Epithelial cell of esophagus (primary cell): ENCODE results near the gene CADM1.

Experiments
- DNase-seq: peaks from one replicate; pipeline ENCODE4 v3.0.0; 2010; ENCODE audit warnings: low read depth
- H3K4me3 ChIP-seq: 2 replicates; pipeline ENCODE4 v1.5.1; 2011; ENCODE audit warnings: mild to moderate bottlenecking, low read length, control low read depth
- CTCF ChIP-seq: IDR thresholded peaks from 2 replicates; pipeline ENCODE4 v1.5.1; 2011; ENCODE audit warnings: low read depth, mild to moderate bottlenecking, low read length, control low read depth, inconsistent platforms; ENCODE audit not compliant: insufficient read depth; ENCODE audit errors: missing control alignments

CADM1 gene

GRCh38 chr11:115501893-115502589, 2.2 kb downstream of the CADM1 start:
- no peak overlapping the region for H3K4me3 ChIP-seq
- TF ChIP-seq CTCF, result no peak
- no peak for DNase-seq

- TF ChIP-seq CTCF, result no peak
- no peak for DNase-seq
- H3K4me3 ChIP-seq, result no peak overlapping the region
These were observed 2.7 kb downstream of the CADM1 start for GRCh38 chr11:115501502-115501892.

GRCh38 chr11:115500547-115501501, 3.4 kb downstream of the CADM1 start:
- TF ChIP-seq CTCF, result no peak
- DNase-seq, result no peak
- no peak overlapping the region for H3K4me3 ChIP-seq

- no peak for TF ChIP-seq CTCF
- no peak overlapping the region for H3K4me3 ChIP-seq
- no peak for DNase-seq
These were observed 4.3 kb downstream of the CADM1 start for GRCh38 chr11:115499891-115500290.

GRCh38 chr11:115499241-115499799, 4.9 kb downstream of the CADM1 start:
- no peak for DNase-seq
- no peak for TF ChIP-seq CTCF
- no peak overlapping the region for H3K4me3 ChIP-seq

GRCh38 chr11:115498354-115498753, 5.9 kb downstream of the CADM1 start:
- DNase-seq, result no peak
- TF ChIP-seq CTCF, result no peak
- H3K4me3 ChIP-seq, result no peak overlapping the region

- no peak for DNase-seq
- no peak overlapping the region for H3K4me3 ChIP-seq
- no peak for TF ChIP-seq CTCF
These were observed 6.9 kb downstream of the CADM1 start for GRCh38 chr11:115497303-115497702.
